ENCODE measurements around the gene UBE2R2.

Gene UBE2R2

GRCh38 chr9:33780276-33780675, 36.7 kb upstream of the UBE2R2 start:
- Histone ChIP-seq H3K36me3 (ENCODE audit: control insufficient read depth, insufficient read depth, low read length) (no peaks in the 10 kb centered on the region), H3K4me3 (replicated peaks; ENCODE audit: low read depth, low read length) (no peak overlapping the region), H3K27me3 (replicated peaks; ENCODE audit: control insufficient read depth, insufficient read depth, low read length) (no peaks in the 10 kb centered on the region)
- DNase-seq (ENCODE audit: extremely low read depth, insufficient read length) = no peak
- TF ChIP-seq CTCF (IDR thresholded peaks at IDR 0.05; ENCODE audit: insufficient read depth, low read length, poor library complexity, severe bottlenecking) = no peak

GRCh38 chr9:33781736-33782135, 35.2 kb upstream of the UBE2R2 start:
- Histone ChIP-seq H3K36me3 (ENCODE audit: control insufficient read depth, insufficient read depth, low read length) (no peaks in the 10 kb centered on the region), H3K4me3 (replicated peaks; ENCODE audit: low read depth, low read length) (no peak overlapping the region), H3K27me3 (replicated peaks; ENCODE audit: control insufficient read depth, insufficient read depth, low read length) (no peaks in the 10 kb centered on the region; the same call in none of the 2 replicates)
- TF ChIP-seq CTCF (IDR thresholded peaks at IDR 0.05; ENCODE audit: insufficient read depth, low read length, poor library complexity, severe bottlenecking) = no peak
- no peak for DNase-seq (ENCODE audit: extremely low read depth, insufficient read length)

- Histone ChIP-seq H3K4me3 (replicated peaks; ENCODE audit: low read depth, low read length) (no peak overlapping the region), H3K36me3 (ENCODE audit: control insufficient read depth, insufficient read depth, low read length) (no peaks in the 10 kb centered on the region), H3K27me3 (replicated peaks; ENCODE audit: control insufficient read depth, insufficient read depth, low read length) (no peaks in the 10 kb centered on the region; the same call in none of the 2 replicates)
- no peak for DNase-seq (ENCODE audit: extremely low read depth, insufficient read length)
- TF ChIP-seq CTCF (IDR thresholded peaks at IDR 0.05; ENCODE audit: insufficient read depth, low read length, poor library complexity, severe bottlenecking) = no peak
Observed at GRCh38 chr9:33782395-33783152, 34.4 kb upstream of the UBE2R2 start.

- H3K36me3 ChIP-seq (ENCODE audit: control insufficient read depth, insufficient read depth, low read length) = no peaks in the 10 kb centered on the region
- H3K4me3 ChIP-seq (replicated peaks; ENCODE audit: low read depth, low read length) = no peak overlapping the region
- TF ChIP-seq CTCF (IDR thresholded peaks at IDR 0.05; ENCODE audit: insufficient read depth, low read length, poor library complexity, severe bottlenecking) = peak; percentile 35
- DNase-seq (ENCODE audit: extremely low read depth, insufficient read length) = no peak
- H3K27me3 ChIP-seq (replicated peaks; ENCODE audit: control insufficient read depth, insufficient read depth, low read length) = no peaks in the 10 kb centered on the region; the same call in none of the 2 replicates
Observed at GRCh38 chr9:33785914-33786313, 31.0 kb upstream of the UBE2R2 start.

- Histone ChIP-seq H3K4me3 (replicated peaks; ENCODE audit: low read depth, low read length) (no peak overlapping the region), H3K36me3 (ENCODE audit: control insufficient read depth, insufficient read depth, low read length) (no peaks in the 10 kb centered on the region), H3K27me3 (replicated peaks; ENCODE audit: control insufficient read depth, insufficient read depth, low read length) (no peaks in the 10 kb centered on the region; the same call in none of the 2 replicates)
- TF ChIP-seq CTCF (IDR thresholded peaks at IDR 0.05; ENCODE audit: insufficient read depth, low read length, poor library complexity, severe bottlenecking) = no peak
- DNase-seq (ENCODE audit: extremely low read depth, insufficient read length) = no peak
Observed at GRCh38 chr9:33786681-33787080, 30.3 kb upstream of the UBE2R2 start.
